Activated T-helper 17 cell treated with anti-CD3 and anti-CD28 coated beads, Interleukin-2, amount 50 U/mL, for 72 hours (primary cell): ENCODE measurements around the gene ARFRP1. TPM values are rescaled to one million over a fixed set of nuclear protein-coding genes. Genes with fewer than 3 reads are reported as not detected.
"Not testable (repeated sequence)": the region's sequence is repeated elsewhere in the genome, so short reads cannot be mapped to it uniquely, and the experiment has no call there.

Experiments
- ATAC-seq: fragments of 150-1000 bp; cut with Tn5 transposase; replicated peaks from 2 replicates; pipeline ENCODE4 v1.10.0; 2021; ENCODE audit warnings: mild to moderate bottlenecking, moderate library complexity
- H3K27ac Mint-ChIP-seq: one replicate; pipeline ENCODE4 v1.8.0; 2022; ENCODE audit warnings: mixed read lengths
- H3K27me3 Mint-ChIP-seq: one replicate; pipeline ENCODE4 v1.8.0; 2022; ENCODE audit warnings: mixed read lengths
- H3K36me3 Mint-ChIP-seq: one replicate; pipeline ENCODE4 v1.8.0; 2022; ENCODE audit warnings: low read depth, mild to moderate bottlenecking, mixed read lengths
- H3K4me1 Mint-ChIP-seq: one replicate; pipeline ENCODE4 v1.8.0; 2022; ENCODE audit warnings: mixed read lengths
- H3K4me3 Mint-ChIP-seq: one replicate; pipeline ENCODE4 v1.8.0; 2022; ENCODE audit warnings: mild to moderate bottlenecking, mixed read lengths
- H3K9me3 Mint-ChIP-seq: one replicate; pipeline ENCODE4 v1.8.0; 2022; ENCODE audit warnings: mixed read lengths
- total RNA-seq, 2 donors: library from RNA; stranded (reverse); gene quantifications; one replicate each; pipeline ENCODE4 v1.2.3, GENCODE V29; 2022

The ARFRP1 gene
- total RNA-seq, 2 donors from 2014 or later = 43.8 to 55.8 TPM

GRCh38 chr20:63673951-63674350 lies 33.8 kb downstream of the ARFRP1 start:
- Mint-ChIP-seq H3K4me3 (no peak overlapping the region), H3K36me3 (peaks cover 54% of the 10 kb centered on the region), H3K9me3 (no peaks in the 10 kb centered on the region), H3K27ac (no peak overlapping the region), H3K4me1 (no peaks in the 10 kb centered on the region), H3K27me3 (no peaks in the 10 kb centered on the region)
- no peak for ATAC-seq

- Mint-ChIP-seq H3K27ac (no peak overlapping the region), H3K4me1 (no peaks in the 10 kb centered on the region), H3K27me3 (no peaks in the 10 kb centered on the region), H3K9me3 (no peaks in the 10 kb centered on the region), H3K4me3 (no peak overlapping the region), H3K36me3 (peaks cover 58% of the 10 kb centered on the region)
- ATAC-seq = no peak
Observed at GRCh38 chr20:63672666-63673065, 35.1 kb downstream of the ARFRP1 start.

GRCh38 chr20:63671695-63672094 lies 36.1 kb downstream of the ARFRP1 start:
- not testable (repeated sequence) for H3K4me1 Mint-ChIP-seq, H3K27me3 Mint-ChIP-seq, H3K9me3 Mint-ChIP-seq, H3K27ac Mint-ChIP-seq, H3K4me3 Mint-ChIP-seq, ATAC-seq
- peaks cover 62% of the 10 kb centered on the region for H3K36me3 Mint-ChIP-seq

GRCh38 chr20:63668351-63668750 lies 39.4 kb downstream of the ARFRP1 start:
- Mint-ChIP-seq H3K9me3 (no peaks in the 10 kb centered on the region), H3K27me3 (no peaks in the 10 kb centered on the region), H3K36me3 (peaks cover 43% of the 10 kb centered on the region), H3K4me1 (no peaks in the 10 kb centered on the region), H3K4me3 (no peak overlapping the region), H3K27ac (no peak overlapping the region)
- ATAC-seq = no peak

DNA sequence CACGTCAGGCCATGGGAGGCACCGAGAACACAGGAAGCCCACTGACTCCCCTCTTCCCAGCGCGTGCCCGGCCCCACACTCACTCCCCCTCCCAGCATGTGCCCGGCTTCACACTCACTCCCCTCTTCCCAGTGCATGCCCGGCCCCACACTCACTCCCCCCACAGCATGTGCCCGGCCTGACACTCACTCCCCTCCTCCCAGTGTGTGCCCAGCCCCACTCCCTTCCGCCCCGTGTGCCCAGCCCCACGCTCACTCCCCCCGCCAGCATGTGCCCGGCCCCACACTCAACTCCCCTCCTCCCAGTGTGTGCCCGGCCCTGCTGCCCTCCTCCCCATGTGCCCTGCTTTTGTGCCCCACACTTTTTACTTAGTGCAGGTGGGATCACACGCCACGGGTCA lies 39.9 kb downstream of the ARFRP1 start:
- Mint-ChIP-seq H3K9me3 (no peaks in the 10 kb centered on the region), H3K4me3 (no peak overlapping the region), H3K27ac (no peak overlapping the region), H3K27me3 (no peaks in the 10 kb centered on the region), H3K36me3 (peaks cover 43% of the 10 kb centered on the region), H3K4me1 (no peaks in the 10 kb centered on the region)
- no peak for ATAC-seq

DNA sequence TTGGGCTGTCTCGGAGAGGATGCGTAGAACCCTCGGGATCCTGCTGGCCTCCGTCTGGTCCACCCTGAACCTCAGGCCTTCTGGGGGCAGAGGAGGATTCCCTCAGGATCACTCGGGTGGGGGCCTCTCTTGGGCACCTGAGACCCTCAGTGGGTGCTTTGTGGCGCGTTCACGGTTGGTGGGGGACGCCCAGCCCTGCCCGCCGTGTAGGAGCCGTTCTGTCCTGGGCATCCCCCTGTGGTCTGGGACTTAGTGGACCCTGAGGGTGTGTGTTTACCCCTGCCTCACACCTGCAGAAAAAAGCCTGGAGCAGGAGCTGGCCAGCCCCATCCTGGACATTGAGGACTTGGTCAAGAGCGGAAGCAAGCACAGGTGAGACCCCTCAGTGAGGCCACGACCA lies 42.1 kb downstream of the ARFRP1 start:
- no peak for ATAC-seq

GRCh38 chr20:63664861-63665594 lies 42.7 kb downstream of the ARFRP1 start:
- no peak overlapping the region for H3K4me3 Mint-ChIP-seq
- no peaks in the 10 kb centered on the region for H3K27me3 Mint-ChIP-seq
- ATAC-seq = no peak
- H3K4me1 Mint-ChIP-seq = no peaks in the 10 kb centered on the region
- no peaks in the 10 kb centered on the region for H3K9me3 Mint-ChIP-seq
- no peak overlapping the region for H3K27ac Mint-ChIP-seq
- H3K36me3 Mint-ChIP-seq = peaks cover 54% of the 10 kb centered on the region

More for the DNA sequence above, 42.1 kb downstream of the ARFRP1 start:
- no peak overlapping the region for H3K4me3 Mint-ChIP-seq
- peaks cover 47% of the 10 kb centered on the region for H3K36me3 Mint-ChIP-seq
- no peaks in the 10 kb centered on the region for H3K9me3 Mint-ChIP-seq
- no peaks in the 10 kb centered on the region for H3K27me3 Mint-ChIP-seq
- no peaks in the 10 kb centered on the region for H3K4me1 Mint-ChIP-seq
- H3K27ac Mint-ChIP-seq = no peak overlapping the region

GRCh38 chr20:63664143-63664851 lies 43.5 kb downstream of the ARFRP1 start:
- no peaks in the 10 kb centered on the region for H3K27me3 Mint-ChIP-seq
- no peaks in the 10 kb centered on the region for H3K4me1 Mint-ChIP-seq
- H3K27ac Mint-ChIP-seq = no peak overlapping the region
- H3K4me3 Mint-ChIP-seq = no peak overlapping the region
- ATAC-seq = no peak
- H3K9me3 Mint-ChIP-seq = no peaks in the 10 kb centered on the region
- peaks cover 60% of the 10 kb centered on the region for H3K36me3 Mint-ChIP-seq

GRCh38 chr20:63663332-63664066 lies 44.3 kb downstream of the ARFRP1 start:
- Mint-ChIP-seq H3K36me3 (peaks cover 60% of the 10 kb centered on the region), H3K27me3 (no peaks in the 10 kb centered on the region), H3K4me1 (peaks cover 2% of the 10 kb centered on the region), H3K27ac (no peak overlapping the region), H3K9me3 (no peaks in the 10 kb centered on the region), H3K4me3 (no peak overlapping the region)
- no peak for ATAC-seq

DNA sequence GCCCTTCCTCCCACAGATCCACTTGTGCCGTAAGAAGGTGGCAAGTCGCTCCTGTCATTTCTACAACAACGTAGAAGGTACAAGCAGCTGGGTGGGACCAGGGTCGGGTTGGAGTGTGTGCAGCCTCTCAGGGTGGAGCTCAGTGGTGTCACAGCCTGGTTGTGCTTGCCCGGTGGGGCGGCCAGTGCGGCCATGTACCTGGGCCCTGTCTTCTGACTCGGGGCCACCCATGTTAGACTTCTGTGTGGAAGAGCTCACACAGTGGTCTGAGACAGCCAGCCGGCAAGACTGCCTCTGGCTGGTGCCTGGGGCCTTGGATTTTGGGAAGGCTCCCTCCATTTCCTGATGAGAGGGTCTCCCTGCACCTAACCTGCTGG lies 45.0 kb downstream of the ARFRP1 start:
- H3K4me3 Mint-ChIP-seq = no peak overlapping the region
- H3K36me3 Mint-ChIP-seq = peaks cover 59% of the 10 kb centered on the region
- H3K27me3 Mint-ChIP-seq = no peaks in the 10 kb centered on the region
- ATAC-seq = no peak
- no peaks in the 10 kb centered on the region for H3K9me3 Mint-ChIP-seq
- peaks cover 5% of the 10 kb centered on the region for H3K4me1 Mint-ChIP-seq
- H3K27ac Mint-ChIP-seq = no peak overlapping the region

GRCh38 chr20:63661959-63662812 lies 45.6 kb downstream of the ARFRP1 start:
- H3K4me3 Mint-ChIP-seq = no peak overlapping the region
- no peaks in the 10 kb centered on the region for H3K9me3 Mint-ChIP-seq
- no peak for ATAC-seq
- peaks cover 5% of the 10 kb centered on the region for H3K4me1 Mint-ChIP-seq
- H3K27ac Mint-ChIP-seq = no peak overlapping the region
- H3K36me3 Mint-ChIP-seq = peaks cover 52% of the 10 kb centered on the region
- H3K27me3 Mint-ChIP-seq = no peaks in the 10 kb centered on the region

DNA sequence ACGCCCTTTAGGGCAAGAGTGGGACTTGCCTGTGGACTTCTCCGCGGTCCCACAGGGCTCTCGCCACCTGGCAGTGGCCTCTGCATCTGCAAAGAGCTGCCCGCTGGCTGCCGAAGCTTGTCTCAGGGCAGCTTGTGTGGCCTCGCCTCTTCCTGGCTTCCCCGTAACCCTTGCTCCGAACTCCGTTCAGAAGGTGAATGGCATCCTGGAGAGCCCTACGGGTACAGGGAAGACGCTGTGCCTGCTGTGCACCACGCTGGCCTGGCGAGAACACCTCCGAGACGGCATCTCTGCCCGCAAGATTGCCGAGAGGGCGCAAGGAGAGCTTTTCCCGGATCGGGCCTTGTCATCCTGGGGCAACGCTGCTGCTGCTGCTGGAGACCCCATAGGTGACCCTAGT lies 46.7 kb downstream of the ARFRP1 start:
- ATAC-seq = no peak
- peaks cover 5% of the 10 kb centered on the region for H3K4me1 Mint-ChIP-seq
- H3K4me3 Mint-ChIP-seq = no peak overlapping the region
- H3K27me3 Mint-ChIP-seq = no peaks in the 10 kb centered on the region
- no peak overlapping the region for H3K27ac Mint-ChIP-seq
- peaks cover 42% of the 10 kb centered on the region for H3K36me3 Mint-ChIP-seq
- H3K9me3 Mint-ChIP-seq = no peaks in the 10 kb centered on the region

- H3K36me3 Mint-ChIP-seq = peaks cover 37% of the 10 kb centered on the region
- ATAC-seq = no peak
- no peak overlapping the region for H3K27ac Mint-ChIP-seq
- no peaks in the 10 kb centered on the region for H3K27me3 Mint-ChIP-seq
- peaks cover 5% of the 10 kb centered on the region for H3K4me1 Mint-ChIP-seq
- no peak overlapping the region for H3K4me3 Mint-ChIP-seq
- no peaks in the 10 kb centered on the region for H3K9me3 Mint-ChIP-seq
Observed at GRCh38 chr20:63660622-63661021, 47.2 kb downstream of the ARFRP1 start.

GRCh38 chr20:63660174-63660573 lies 47.6 kb downstream of the ARFRP1 start:
- H3K36me3 Mint-ChIP-seq = peaks cover 37% of the 10 kb centered on the region
- not testable (repeated sequence) for H3K4me1 Mint-ChIP-seq, H3K27ac Mint-ChIP-seq, ATAC-seq, H3K9me3 Mint-ChIP-seq, H3K27me3 Mint-ChIP-seq
- H3K4me3 Mint-ChIP-seq = peak overlapping the region; percentile 97
